GM18868 (cell line): Measurements from ENCODE around the gene ZKSCAN8.

Experiments
- ATAC-seq: cut with Tn5 transposase; IDR thresholded peaks from one replicate; pipeline ENCODE4 v1.9.1; 2021; ENCODE audit warnings: mild to moderate bottlenecking, moderate library complexity; ENCODE audit not compliant: unreplicated experiment

The ZKSCAN8 gene

GRCh38 chr6:28205879-28206278, 64.2 kb downstream of the ZKSCAN8 start:
- ATAC-seq = no peak

GRCh38 chr6:28206527-28206926, 64.8 kb downstream of the ZKSCAN8 start:
- ATAC-seq = no peak

GRCh38 chr6:28206928-28207509, 65.3 kb downstream of the ZKSCAN8 start:
- ATAC-seq = no peak

- no peak for ATAC-seq
Observed at GRCh38 chr6:28207510-28208110, 65.9 kb downstream of the ZKSCAN8 start.

GRCh38 chr6:28208111-28208659, 66.5 kb downstream of the ZKSCAN8 start:
- no peak for ATAC-seq
